ENCODE measurements around the gene ACTRT2. TPM values are rescaled to one million over a fixed set of nuclear protein-coding genes. Genes with fewer than 3 reads are reported as not detected.

The ACTRT2 gene
- total RNA-seq, 4 donors from 2014 or later: not detected

DNA sequence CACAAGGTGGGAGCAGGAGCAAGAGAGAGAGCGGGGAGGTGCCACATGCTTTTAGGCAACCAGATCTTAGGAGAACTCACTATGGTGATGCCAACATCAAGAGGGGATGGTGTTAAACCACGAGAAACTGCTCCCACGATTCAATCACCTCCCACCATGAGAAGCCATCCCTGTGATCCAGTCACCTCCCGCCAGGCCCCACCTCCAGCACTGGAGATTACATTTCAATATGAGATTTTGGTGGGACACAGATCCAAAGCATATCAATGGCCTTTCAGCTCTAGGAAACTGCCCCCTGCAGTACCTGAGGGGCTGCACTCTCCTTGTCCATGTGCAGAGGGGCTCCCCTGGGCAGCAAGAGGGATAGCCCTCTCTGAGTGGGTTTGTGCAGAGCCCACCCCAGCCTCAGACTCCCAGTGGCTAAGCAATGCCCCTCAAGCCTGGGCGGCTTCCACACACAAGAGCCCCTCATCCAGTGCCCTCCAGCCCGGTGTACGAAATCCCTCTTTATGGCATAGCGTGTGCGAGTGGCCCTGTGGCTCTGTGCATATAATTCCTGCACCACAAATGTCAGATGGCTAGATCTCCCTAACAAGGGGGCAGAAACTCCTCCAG is 32.2 kb downstream of the ACTRT2 start:
- ATAC-seq: no peak
- TF ChIP-seq POLR2AphosphoS5 (IDR thresholded peaks at IDR 0.05) (no peak), POLR2A (IDR thresholded peaks at IDR 0.05) (no peak)
- H3K9me3 ChIP-seq: peaks cover 0 to 6% (median 0%) of the 10 kb centered on the region in 3 donors
- H3K27ac ChIP-seq: no peak overlapping the region
- H3K27me3 ChIP-seq: peaks cover 76% of the 10 kb centered on the region
- H3K4me1 ChIP-seq: no peaks in the 10 kb centered on the region
- WGBS, 2 donors (ENCODE audit: low coverage in 1 of 2): 89 to 97% methylated on average over 3 to 6 of the region's 9 CpGs
- no peak overlapping the region for H3K4me3 ChIP-seq
- no peaks in the 10 kb centered on the region for H3K36me3 ChIP-seq

- 40 to 81% methylated on average over 1 to 5 of the region's 6 CpGs for WGBS, 2 donors (ENCODE audit: low coverage in 1 of 2)
- peaks cover 79% of the 10 kb centered on the region for H3K27me3 ChIP-seq
- no peak for TF ChIP-seq POLR2A (IDR thresholded peaks at IDR 0.05)
These were observed 32.7 kb downstream of the ACTRT2 start for GRCh38 chr1:3053986-3054385.

GRCh38 chr1:3054474-3054873 is 33.2 kb downstream of the ACTRT2 start:
- Histone ChIP-seq H3K9me3 (peaks cover 0 to 6% (median 0%) of the 10 kb centered on the region in 3 donors), H3K27me3 (peaks cover 78% of the 10 kb centered on the region), H3K4me3 (no peak overlapping the region), H3K27ac (no peak overlapping the region), H3K4me1 (no peaks in the 10 kb centered on the region), H3K36me3 (no peaks in the 10 kb centered on the region)
- no peak for TF ChIP-seq POLR2A (IDR thresholded peaks at IDR 0.05)
- no peak for TF ChIP-seq POLR2AphosphoS5 (IDR thresholded peaks at IDR 0.05)
- TF ChIP-seq, protein P1, sequence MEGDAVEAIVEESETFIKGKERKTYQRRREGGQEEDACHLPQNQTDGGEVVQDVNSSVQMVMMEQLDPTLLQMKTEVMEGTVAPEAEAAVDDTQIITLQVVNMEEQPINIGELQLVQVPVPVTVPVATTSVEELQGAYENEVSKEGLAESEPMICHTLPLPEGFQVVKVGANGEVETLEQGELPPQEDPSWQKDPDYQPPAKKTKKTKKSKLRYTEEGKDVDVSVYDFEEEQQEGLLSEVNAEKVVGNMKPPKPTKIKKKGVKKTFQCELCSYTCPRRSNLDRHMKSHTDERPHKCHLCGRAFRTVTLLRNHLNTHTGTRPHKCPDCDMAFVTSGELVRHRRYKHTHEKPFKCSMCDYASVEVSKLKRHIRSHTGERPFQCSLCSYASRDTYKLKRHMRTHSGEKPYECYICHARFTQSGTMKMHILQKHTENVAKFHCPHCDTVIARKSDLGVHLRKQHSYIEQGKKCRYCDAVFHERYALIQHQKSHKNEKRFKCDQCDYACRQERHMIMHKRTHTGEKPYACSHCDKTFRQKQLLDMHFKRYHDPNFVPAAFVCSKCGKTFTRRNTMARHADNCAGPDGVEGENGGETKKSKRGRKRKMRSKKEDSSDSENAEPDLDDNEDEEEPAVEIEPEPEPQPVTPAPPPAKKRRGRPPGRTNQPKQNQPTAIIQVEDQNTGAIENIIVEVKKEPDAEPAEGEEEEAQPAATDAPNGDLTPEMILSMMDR (IDR thresholded peaks at IDR 0.05): no peak
- no peak for TF ChIP-seq EP300 (IDR thresholded peaks at IDR 0.05)
- 75 to 82% methylated on average over 9 to 10 of the region's 12 CpGs for WGBS, 2 donors (ENCODE audit: low coverage in 1 of 2)
- ATAC-seq: no peak

More at GRCh38 chr1:3053986-3054385, 32.7 kb downstream of the ACTRT2 start:
- H3K36me3 ChIP-seq: no peaks in the 10 kb centered on the region
- H3K4me3 ChIP-seq: no peak overlapping the region
- no peak for ATAC-seq
- H3K4me1 ChIP-seq: no peaks in the 10 kb centered on the region
- H3K27ac ChIP-seq: no peak overlapping the region
- peaks cover 0 to 6% (median 0%) of the 10 kb centered on the region in 3 donors for H3K9me3 ChIP-seq

DNA sequence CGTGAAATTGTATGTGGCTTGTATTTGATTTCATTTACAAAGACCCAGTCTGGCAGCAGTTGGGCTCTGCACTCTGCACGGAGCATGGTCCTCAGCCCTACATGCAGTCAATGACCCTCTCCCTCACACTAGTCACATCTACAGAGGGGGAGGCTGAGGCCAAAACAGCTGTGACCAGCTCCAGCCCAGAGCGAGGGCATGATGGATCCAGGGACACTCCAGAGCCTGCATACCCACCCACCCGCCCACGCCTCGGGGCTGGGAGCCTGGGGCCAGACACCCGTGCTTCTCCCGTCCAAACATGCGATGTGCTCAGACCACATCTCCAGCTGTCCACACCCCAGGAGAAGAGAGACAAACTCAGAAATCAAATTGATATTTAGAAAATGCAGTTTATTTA is 33.8 kb downstream of the ACTRT2 start:
- peaks cover 0 to 6% (median 0%) of the 10 kb centered on the region in 3 donors for H3K9me3 ChIP-seq
- H3K36me3 ChIP-seq: no peaks in the 10 kb centered on the region
- H3K4me3 ChIP-seq: no peak overlapping the region
- no peak for TF ChIP-seq POLR2AphosphoS5 (IDR thresholded peaks at IDR 0.05)
- no peak for TF ChIP-seq POLR2A (IDR thresholded peaks at IDR 0.05)
- no peak for TF ChIP-seq EP300 (IDR thresholded peaks at IDR 0.05)
- TF ChIP-seq, protein P1 (IDR thresholded peaks at IDR 0.05): no peak
- ATAC-seq: no peak
- 67 to 70% methylated on average over 1 of the region's 9 CpGs for WGBS, 2 donors (ENCODE audit: low coverage in 1 of 2)
- no peak overlapping the region for H3K27ac ChIP-seq
- no peaks in the 10 kb centered on the region for H3K4me1 ChIP-seq
- H3K27me3 ChIP-seq: peaks cover 78% of the 10 kb centered on the region

DNA sequence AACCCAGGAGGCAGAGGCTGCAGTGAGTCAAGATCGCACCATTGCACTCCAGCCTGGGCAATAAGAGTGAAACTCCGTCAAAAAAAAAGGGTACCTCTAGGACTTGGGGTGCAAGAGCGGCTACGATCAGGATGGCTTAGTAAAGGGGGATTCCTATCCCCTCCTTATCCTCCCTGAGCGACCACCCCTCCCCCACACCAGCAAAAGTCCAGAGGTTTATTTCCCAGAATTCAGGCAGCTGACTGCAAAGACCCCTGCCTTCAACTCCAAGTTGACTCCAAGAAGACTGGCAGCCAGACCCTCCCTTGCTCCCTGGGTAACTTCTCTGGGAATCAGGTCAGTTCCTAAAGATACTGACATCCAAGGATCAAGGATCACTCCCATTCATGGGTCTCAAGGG is 35.4 kb downstream of the ACTRT2 start:
- Histone ChIP-seq H3K4me3 (no peak overlapping the region), H3K27ac (no peak overlapping the region), H3K4me1 (no peaks in the 10 kb centered on the region), H3K36me3 (no peaks in the 10 kb centered on the region), H3K27me3 (peaks cover 78% of the 10 kb centered on the region), H3K9me3 (peaks cover 0 to 6% (median 0%) of the 10 kb centered on the region in 3 donors)
- no peak for ATAC-seq
- WGBS, 2 donors (ENCODE audit: low coverage in 1 of 2): 87 to 91% methylated on average over 3 to 4 of the region's 5 CpGs
- TF ChIP-seq, protein P1 (IDR thresholded peaks at IDR 0.05): no peak
- TF ChIP-seq POLR2A (IDR thresholded peaks at IDR 0.05): no peak
- no peak for TF ChIP-seq POLR2AphosphoS5 (IDR thresholded peaks at IDR 0.05)
- no peak for TF ChIP-seq EP300 (IDR thresholded peaks at IDR 0.05)

All from gastroesophageal sphincter (tissue), 4 donors.